ENCODE results near the gene PIEZO1.

The PIEZO1 gene

DNA sequence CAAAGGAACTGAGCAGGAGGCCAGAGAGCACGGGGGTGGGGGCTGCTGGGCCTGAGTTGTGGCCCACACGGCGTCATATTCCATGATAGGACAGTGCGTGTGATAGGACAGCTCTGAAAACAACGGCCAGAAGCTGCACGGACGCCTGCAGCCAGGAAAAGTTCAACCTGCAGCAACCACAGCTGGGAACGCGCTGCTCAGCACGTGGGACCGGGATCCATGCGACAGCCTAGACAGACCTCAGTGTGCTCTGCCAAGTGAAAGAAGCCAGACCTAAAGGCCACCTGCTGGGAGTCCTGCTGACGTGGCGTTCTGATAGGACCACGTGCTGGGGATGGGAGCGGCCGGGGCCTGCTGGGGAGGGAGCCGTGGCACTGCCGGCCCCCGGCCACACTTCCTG is 57.1 kb downstream of the PIEZO1 start:
- TF ChIP-seq, protein P1, sequence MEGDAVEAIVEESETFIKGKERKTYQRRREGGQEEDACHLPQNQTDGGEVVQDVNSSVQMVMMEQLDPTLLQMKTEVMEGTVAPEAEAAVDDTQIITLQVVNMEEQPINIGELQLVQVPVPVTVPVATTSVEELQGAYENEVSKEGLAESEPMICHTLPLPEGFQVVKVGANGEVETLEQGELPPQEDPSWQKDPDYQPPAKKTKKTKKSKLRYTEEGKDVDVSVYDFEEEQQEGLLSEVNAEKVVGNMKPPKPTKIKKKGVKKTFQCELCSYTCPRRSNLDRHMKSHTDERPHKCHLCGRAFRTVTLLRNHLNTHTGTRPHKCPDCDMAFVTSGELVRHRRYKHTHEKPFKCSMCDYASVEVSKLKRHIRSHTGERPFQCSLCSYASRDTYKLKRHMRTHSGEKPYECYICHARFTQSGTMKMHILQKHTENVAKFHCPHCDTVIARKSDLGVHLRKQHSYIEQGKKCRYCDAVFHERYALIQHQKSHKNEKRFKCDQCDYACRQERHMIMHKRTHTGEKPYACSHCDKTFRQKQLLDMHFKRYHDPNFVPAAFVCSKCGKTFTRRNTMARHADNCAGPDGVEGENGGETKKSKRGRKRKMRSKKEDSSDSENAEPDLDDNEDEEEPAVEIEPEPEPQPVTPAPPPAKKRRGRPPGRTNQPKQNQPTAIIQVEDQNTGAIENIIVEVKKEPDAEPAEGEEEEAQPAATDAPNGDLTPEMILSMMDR (IDR thresholded peaks at IDR 0.05; ENCODE audit: low read depth, low read length) = no peak
- no peak for DNase-seq (ENCODE audit: low read depth)
- no peak overlapping the region for H3K4me3 ChIP-seq (ENCODE audit: low read depth, low read length)

DNA sequence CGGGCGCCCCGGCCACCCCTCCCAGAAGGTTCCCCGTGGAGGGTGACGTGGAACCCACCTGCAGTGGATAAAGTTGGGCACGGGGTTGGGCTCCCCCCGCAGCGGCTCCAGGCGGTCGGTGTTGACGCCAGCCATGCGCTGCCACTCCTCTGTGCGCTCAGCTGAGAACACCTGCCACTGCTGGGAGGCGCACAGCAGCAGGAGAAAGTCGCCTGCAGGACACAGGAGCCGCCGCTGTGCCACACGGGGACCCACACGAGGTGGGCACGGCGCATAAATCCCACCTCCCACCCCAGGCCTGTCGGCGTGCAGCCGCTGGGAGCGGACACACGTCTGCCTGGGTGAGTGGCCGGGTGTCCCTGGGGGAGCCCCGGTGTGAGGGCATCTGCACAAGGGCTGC is 58.0 kb downstream of the PIEZO1 start:
- no peak for DNase-seq (ENCODE audit: low read depth)
- no peak overlapping the region for H3K4me3 ChIP-seq (ENCODE audit: low read depth, low read length)
- TF ChIP-seq MYC (IDR thresholded peaks at IDR 0.05; ENCODE audit: low read depth, low read length) (no peak), POLR2A (IDR thresholded peaks at IDR 0.05; ENCODE audit: extremely low read depth, insufficient read length) (no peak)
- TF ChIP-seq, protein P2, sequence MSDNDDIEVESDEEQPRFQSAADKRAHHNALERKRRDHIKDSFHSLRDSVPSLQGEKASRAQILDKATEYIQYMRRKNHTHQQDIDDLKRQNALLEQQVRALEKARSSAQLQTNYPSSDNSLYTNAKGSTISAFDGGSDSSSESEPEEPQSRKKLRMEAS (IDR thresholded peaks at IDR 0.05; ENCODE audit: low read depth, low read length) = no peak
- TF ChIP-seq, protein P1 (IDR thresholded peaks at IDR 0.05; ENCODE audit: low read depth, low read length) = no peak

DNA sequence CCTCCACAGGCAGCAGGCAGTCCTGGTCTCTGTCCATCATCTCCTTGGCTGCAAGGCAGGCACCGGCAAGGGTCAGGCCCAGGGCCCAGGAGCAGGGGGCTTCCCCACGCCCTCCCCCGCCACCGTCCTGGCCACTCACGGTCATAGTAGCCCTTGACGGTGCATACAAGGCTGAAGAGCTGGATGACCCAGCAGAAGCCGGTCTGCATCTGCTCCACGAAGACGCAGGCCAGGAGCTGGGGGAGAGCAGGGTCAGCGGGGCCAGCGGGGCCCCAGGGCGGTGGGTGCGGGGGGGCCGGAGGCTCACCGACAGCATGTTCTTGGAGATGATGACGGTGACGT is 58.6 kb downstream of the PIEZO1 start:
- no peak for DNase-seq (ENCODE audit: low read depth)
- no peak overlapping the region for H3K4me3 ChIP-seq (ENCODE audit: low read depth, low read length)
- TF ChIP-seq POLR2A (IDR thresholded peaks at IDR 0.05; ENCODE audit: extremely low read depth, insufficient read length) (no peak), MYC (IDR thresholded peaks at IDR 0.05; ENCODE audit: low read depth, low read length) (no peak)
- TF ChIP-seq, protein P2 (IDR thresholded peaks at IDR 0.05; ENCODE audit: low read depth, low read length) = no peak
- TF ChIP-seq, protein P1 (IDR thresholded peaks at IDR 0.05; ENCODE audit: low read depth, low read length) = no peak

DNA sequence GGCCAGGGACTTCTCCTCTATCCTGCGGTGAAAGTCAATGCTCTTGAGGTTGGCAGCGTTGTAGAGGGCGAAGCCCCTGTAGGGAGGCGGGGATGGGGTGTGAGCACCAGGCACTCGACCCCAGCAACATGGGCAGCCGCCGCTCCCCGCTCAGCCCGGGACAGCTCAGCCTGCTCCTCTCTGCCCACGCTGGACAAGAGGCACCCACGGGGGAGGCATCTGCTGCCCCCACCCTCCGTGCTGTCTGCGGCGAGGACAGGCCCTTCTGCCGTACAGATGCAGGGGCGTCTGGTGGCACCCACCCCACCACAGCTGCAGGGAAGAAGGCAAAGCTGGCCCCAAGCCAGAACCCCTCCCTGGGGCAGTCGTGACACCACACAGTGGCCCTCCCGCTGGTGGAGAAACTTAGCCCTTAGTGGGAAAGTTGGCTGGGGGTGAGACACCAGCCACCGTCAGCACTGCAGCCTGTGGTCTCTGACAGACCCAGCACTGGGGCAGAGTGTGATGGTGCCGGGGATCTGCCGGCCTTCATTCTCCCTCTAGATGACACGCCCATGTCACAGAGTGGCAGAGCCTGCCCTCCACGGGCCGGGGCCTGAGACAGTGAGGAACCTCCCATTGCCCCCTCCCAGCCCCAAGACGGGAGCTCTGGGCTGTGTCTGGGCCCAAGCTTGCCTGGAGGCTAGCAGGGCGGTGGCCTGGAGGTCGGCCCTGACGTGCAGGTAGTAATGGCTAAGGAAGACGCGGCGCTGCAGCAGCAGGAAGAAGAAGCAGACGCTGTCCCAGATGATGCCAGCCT is 59.2 kb downstream of the PIEZO1 start:
- no peak for DNase-seq (ENCODE audit: low read depth)
- no peak overlapping the region for H3K4me3 ChIP-seq (ENCODE audit: low read depth, low read length)
- TF ChIP-seq, protein P1 (IDR thresholded peaks at IDR 0.05; ENCODE audit: low read depth, low read length) = no peak
- TF ChIP-seq, protein P2 (IDR thresholded peaks at IDR 0.05; ENCODE audit: low read depth, low read length) = no peak
- TF ChIP-seq MYC (IDR thresholded peaks at IDR 0.05; ENCODE audit: low read depth, low read length) = no peak
- no peak for TF ChIP-seq POLR2A (IDR thresholded peaks at IDR 0.05; ENCODE audit: extremely low read depth, insufficient read length)

DNA sequence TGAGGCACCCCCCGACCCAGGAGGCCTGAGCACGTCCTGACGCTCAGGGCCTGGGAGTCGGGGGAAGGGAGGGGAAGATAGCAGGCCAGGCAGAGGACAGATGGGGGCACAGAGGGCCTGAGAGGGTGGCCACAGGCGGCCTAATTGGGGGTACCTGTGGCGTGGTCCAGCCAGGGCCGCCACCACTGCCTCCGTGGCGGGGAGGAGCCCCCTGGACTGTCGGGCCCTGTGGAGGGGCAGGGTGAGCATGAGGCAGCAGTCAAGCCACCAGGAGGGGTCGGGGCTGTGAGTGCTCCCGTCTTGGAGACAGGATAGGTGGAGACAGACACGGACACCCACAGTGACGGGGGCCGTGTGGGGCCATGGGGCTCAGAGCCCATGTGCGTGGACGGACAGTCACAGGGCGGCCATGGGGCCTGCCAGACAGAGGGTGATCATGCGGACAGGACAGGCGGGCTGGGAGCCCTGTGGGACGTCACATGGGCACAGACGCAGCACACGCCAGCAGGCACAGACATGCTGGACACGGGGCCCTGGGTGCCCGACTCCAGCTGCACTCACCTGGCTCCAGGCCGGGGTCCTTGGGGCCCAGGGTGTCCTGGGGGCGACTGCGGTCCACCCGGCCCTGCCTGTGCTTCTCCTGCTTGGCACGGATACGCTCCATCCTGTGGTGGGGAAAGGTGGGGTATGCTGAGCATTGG is 60.0 kb downstream of the PIEZO1 start:
- no peak for DNase-seq (ENCODE audit: low read depth)
- no peak overlapping the region for H3K4me3 ChIP-seq (ENCODE audit: low read depth, low read length)
- TF ChIP-seq, protein P2 (IDR thresholded peaks at IDR 0.05; ENCODE audit: low read depth, low read length) = no peak

DNA sequence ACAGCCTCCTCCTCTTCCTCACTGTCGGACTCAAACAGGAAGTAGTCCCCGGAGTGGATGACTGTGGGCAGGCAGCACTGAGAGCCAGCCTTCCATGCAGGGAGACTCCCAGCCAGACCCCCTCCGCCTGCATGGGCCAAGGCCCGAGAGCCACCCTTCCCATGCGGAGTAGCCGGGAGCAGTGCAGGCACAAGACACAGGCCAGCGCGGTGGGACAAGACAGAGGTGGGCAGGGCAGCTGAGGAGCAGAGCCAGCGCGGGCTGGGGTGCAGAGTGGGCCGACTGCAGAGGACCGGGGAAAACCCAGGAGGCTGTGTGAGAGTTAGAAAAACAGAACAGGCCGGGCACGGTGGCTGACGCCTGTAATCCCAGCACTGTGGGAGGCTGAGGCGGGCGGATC is 61.1 kb downstream of the PIEZO1 start:
- no peak for TF ChIP-seq POLR2A (IDR thresholded peaks at IDR 0.05; ENCODE audit: extremely low read depth, insufficient read length)
- TF ChIP-seq, protein P2 (IDR thresholded peaks at IDR 0.05; ENCODE audit: low read depth, low read length) = no peak
- TF ChIP-seq MYC (IDR thresholded peaks at IDR 0.05; ENCODE audit: low read depth, low read length) = no peak
- TF ChIP-seq, protein P1 (IDR thresholded peaks at IDR 0.05; ENCODE audit: low read depth, low read length) = no peak
- H3K4me3 ChIP-seq (ENCODE audit: low read depth, low read length) = no peak overlapping the region
- no peak for DNase-seq (ENCODE audit: low read depth)
